GM19438 (cell line): ENCODE data around the gene DMGDH.
A peak's percentile ranks its signal among the peaks of the same experiment; 100 is the strongest.

Source experiments
- ATAC-seq: cut with Tn5 transposase; IDR thresholded peaks from one replicate; pipeline ENCODE4 v1.9.1; 2021; ENCODE audit warnings: low read depth; ENCODE audit not compliant: unreplicated experiment

Gene DMGDH

DNA sequence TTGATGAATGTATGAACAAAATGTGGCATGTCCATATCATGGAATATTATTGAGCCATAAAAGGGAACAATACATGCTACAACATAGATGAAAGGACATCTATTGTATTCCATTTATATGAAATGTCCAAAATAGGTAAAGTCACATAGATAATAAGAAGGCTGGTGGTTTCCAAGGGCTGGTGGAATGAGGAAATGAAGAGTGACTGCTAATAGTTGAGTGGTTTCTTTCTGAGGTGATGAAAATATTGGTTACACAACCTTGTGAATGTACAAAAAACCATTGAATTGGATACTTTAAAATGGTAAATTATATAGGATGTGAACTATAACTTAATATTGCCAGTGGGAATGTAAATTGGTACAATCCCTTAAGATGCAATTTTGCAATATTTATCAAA, 89.6 kb downstream of the DMGDH start:
- no peak for ATAC-seq

DNA sequence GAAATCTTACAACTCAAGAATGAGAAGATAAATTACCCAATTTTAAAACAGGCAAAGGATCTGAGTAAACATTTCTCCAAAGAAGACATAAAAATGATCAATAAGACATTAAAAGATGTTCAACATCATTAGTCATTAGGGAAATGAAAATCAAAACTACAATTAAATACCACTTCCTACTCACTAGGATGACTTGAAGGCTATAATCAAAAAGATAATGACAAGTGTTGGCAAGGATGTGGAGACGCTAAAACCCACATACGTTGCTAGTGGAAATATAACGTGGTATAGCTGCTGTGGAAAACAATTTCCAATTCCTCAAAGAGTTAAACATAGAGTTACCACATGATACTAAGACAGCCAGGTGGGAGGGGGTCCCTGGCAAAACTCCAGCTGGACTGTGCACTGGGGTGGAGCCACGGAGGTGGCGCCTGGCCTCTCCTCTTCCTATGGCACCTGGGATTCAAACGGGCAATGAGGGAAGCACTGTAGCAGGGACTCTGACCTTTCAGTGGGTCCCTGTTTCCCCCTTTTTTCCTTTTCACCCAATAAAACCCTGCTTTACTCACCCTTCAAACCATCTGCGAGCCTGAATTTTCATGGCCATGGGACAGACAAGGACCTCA, 90.2 kb downstream of the DMGDH start:
- ATAC-seq = no peak

DNA sequence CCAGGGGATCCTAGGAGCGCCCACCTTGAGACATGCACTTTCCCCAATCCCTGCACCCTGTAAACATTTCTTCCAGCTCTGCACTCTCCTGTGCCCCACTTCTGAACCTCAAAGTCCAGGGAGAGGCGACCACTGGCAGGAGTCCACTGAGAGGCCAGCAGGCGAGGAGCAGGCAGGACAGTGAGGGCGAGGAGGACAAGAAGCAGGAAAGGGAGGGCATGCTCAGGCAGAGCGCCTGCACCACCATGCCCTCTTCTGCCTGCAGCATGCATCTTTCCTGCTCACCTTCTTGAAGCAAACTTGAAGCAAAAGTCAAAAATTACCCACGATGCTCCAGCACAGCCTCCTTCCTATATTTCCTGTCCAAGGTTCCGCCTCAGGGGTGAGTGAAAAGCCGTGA, 94.4 kb downstream of the DMGDH start:
- no peak for ATAC-seq

DNA sequence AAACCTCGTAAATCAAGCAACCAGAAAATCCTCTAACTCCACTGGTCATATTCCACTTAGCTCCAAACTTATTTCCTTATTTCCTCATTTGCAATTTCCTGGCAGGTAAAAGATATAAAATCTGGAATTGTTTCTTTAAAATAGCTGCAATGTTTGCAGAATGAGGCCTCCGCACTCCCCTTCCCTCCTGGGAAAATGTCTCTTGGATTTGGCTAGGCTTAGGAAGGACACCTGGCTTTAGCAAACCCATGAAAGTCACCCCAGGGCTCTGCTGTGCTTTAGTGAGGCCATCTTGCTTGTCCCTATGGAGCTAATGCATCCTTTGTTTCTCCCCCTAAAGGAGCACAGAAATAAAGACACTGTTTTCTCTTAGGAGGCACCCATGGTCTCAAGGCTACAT, 94.9 kb downstream of the DMGDH start:
- ATAC-seq = no peak

DNA sequence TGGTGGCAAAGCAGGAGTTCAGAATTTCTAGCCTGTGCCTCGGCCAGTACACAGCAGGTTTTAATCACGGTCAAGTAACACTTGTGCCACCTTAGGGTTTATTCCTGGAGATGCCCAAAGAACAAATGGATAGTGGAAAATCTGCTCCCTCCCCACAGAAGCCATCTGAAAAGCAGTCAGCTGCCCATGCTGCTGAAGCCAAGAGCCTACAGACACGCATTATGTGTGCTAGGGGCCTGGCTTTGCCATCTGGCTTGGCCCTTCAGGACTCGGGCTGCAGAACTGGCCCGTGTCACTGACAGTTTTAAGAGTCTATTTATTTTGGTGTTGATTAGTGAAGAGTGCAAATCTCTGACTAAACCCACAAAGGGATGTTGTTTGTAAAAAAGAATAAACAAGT, 95.5 kb downstream of the DMGDH start:
- no peak for ATAC-seq

DNA sequence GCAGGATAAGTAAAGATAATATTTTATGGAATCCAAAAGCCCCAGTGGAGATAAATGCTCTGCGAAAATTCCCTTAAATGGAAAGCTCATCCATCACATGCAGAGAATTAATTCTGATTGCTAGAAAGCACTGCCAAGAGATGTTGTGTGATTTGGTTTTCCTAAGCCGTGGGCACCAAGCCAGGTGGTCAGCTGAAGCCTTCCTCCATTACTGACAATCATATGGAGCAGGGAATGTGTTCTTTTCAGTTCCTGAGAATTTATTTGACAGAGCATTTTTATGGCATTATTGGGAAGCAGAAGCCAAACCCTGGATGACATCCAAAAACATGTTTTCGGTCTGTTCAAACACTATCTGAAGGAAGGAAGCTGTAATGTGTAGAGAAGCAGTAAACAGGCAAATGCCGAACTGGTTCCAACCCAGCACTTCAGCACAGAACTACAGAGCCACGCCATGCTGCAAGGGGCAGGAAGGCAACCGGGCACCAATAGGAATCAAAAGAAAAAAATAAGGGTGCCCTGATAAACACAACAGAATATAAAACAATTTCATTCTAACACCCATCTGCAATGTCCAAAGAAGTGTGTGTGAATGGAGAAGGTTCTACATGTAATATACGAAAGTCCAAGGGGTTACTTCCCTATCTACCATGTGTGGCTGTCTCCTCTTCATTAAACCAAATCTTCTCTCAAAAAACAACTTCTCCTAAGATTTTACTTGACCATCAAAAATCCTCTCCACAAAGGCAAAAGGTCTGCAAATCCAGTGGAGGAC, 96.6 kb downstream of the DMGDH start:
- ATAC-seq = no peak

DNA sequence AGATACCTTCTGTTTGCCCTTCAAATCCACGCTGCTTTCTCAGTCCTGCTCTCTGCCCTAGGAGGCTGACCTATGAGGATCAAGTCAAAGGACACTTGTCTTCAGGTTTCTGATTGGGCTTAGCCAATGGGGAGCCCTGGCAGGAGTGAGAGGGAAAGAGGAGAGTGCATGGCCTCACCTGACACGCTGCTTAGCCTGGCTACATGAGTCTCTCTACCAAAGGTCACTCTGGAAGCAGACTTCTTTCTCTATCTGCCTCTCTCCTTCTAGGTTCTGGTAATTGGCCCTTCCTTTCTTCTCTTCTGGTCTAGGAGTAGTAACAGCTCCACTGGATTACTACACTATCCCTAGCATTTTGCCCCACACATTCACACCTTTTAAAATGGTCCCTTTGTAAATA, 97.5 kb downstream of the DMGDH start:
- no peak for ATAC-seq

DNA sequence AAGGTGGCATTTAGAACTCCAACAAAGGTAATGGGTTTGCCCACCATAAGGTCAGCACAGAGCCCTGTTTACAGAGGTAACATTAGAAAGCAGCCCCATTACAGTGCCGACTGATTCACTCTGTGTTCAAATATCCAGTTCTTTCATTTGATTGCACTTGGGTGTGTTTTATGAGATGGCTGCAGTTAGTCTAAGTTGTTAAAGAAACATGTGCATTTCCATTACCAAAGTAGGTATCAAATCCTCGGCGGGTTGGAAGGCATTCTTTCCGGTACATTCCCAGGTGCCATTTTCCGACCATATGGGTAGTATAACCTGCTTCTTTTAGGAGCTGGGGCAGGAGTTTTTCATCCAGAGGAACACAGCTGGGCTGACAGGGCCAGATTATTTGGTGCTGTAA, 100.7 kb downstream of the DMGDH start:
- ATAC-seq = no peak

DNA sequence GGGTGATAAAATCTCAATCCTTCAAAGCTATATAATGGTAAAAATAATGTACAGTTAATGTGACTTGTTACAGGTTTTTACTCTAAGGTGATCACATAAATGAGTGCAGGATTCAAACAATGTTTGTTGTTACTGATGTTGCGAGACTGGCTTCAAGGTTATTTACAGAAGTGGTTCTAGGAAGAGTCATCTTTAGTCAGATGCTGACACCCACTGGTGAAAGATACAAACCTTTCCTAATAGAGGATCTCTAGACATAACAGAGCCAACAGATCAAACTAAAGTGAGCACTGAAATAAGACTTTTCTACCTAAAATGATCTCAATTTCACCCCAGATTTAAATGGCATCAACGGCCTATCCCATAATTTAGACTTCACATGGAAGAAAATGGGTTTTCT, 104.6 kb downstream of the DMGDH start:
- ATAC-seq = no peak

DNA sequence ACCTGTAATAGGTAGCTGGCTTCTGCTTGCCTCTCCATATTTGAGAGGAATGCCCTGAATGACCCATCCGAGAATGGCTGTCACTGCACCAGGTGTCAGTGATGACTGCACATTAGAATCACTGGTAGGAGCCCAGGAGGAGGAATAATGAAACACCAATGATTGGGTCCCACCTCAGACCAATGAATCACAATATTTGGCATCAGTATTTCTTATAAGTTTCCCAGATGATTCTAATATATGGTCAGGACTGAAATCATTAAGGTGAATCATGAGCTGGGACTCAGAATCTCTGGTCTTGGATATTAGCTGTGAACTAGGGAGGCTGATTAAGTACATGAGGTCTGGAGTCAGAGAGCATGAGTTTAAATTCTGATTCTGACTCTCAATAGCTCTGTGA, 107.7 kb downstream of the DMGDH start:
- ATAC-seq = no peak

DNA sequence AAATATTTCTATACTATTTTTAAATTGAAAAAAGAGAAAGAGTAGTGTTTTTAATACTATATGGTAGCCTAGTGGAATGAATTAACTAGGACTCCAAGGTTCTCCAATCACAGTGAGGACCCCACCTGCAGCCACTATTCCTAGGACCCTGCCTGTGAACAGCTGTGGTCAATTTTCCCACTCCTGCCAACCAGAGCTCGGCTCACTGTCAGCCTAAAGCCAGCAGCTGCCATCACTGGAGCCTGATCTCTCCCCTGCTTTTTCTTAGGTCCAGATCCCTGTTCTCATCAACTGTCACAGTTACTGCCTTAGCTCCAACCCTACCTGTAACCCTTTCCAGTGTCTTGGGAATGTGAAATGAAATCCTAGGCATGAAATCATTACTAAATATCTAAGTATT, 109.7 kb downstream of the DMGDH start:
- ATAC-seq = no peak

DNA sequence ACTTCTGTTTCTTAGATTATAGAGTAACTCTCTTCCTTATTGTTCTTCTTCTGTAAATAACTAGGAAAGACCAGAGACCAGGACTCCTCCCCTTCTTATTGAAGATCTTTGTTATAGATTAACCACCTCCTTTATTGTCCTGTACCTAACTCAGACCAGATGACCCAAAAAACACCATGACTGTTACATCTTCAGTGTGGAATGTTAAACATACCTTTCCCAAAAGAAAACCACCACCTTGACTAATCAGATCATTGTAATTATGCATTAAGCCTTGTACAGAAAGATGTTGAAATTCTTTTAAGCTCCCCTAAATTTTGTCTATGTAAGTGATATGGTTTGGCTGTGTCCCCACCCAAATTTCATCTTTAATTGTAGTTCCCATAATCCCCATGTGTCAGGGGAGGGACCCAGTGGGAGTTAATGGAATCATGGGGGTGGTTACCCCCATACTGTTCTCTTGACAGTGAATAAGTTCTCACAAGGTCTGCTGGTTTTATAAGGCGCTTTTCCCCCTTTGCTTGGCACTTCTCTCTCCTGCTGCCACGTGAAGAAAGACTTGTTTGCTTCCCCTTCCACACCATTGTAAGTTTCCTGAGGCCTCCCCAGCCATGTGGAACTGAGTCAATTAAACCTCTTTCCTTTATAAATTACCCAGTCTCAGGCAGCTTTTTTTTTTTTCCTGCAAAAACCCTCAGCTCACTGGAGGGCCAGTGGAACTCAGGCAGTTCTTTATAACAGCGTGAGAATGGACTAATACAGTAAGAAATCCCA, 110.6 kb downstream of the DMGDH start:
- ATAC-seq = no peak

DNA sequence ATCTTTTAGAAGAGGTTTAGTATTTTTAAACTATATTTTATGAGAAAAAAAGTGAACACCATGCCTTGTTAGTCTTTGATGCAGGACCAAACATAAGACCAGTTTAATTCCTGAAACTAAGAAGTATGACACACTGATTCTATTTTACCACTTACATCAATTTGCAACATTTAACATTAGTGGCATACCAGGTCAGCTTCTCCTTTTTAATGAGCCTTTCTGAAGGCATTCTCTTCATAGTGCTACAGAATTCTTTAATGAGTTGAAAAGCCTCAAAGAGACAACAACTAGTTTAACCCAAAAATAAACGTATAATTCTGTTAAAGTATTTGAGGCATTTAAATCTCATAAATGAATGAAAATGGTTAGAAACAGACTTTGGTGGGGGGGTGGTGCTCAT, 112.6 kb downstream of the DMGDH start:
- no peak for ATAC-seq

DNA sequence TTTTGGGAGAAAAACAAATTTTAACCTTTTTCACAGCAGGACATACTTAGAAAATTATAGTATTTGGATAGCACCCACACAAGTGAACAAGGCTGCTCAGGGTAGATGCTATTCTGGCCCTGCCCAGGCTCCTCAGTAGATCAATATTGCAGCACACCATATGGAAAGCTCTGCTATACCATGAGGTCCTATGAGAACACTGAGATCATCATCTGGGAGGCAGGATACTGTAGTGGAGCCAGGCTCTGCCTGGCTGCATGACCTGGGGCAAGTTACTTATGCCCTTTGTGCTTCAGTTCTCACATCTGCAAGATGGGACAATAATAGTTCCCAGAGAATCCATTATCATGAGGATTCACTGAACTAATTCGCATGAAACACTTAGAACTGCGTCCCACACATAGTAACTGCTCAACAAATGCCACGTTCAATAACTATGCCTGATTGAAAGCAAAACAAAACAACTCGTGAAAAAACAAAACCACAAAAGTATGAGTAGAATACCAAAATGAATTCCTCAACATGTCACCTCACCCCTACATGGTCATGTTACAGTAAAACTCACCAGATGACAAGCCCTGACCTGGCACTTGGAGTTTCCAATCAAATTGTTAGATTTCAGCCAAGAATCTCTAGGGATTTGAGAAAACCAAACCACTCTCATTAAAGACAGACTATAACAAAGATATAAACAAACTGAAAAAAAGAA, 116.2 kb downstream of the DMGDH start:
- ATAC-seq = peak; percentile 81
